ENCODE results near the gene LYPD6.
"Not testable (repeated sequence)": the region's sequence is repeated elsewhere in the genome, so short reads cannot be mapped to it uniquely, and the experiment has no call there.

The LYPD6 gene

DNA sequence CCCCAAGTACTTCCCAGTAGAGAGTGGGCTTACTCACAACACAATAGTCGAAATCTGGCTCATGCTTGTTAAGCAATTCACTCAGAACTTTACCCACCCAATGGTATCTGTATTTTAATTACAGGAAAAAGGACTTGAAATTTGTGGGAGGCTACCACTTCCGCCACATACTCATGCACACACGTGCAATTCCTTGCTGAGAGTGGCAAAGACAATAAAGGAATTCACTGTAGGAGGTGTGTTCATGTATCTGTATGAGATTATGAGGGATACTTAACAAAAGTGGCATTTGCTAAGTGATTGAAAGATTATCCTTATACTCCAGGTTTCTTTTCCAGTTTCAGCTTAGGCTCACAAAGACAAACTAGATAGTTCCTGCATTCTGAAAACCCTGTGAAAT is 14.9 kb upstream of the LYPD6 start:
- Histone ChIP-seq H3K9me3 (ENCODE audit: control insufficient read depth, insufficient read depth, low read length) (no peaks in the 10 kb centered on the region), H3K4me3 (ENCODE audit: low read length) (no peak overlapping the region), H3K36me3 (ENCODE audit: control insufficient read depth, insufficient read depth, low read length) (no peaks in the 10 kb centered on the region), H3K4me1 (ENCODE audit: control insufficient read depth, insufficient read depth, low read length) (peaks cover 5% of the 10 kb centered on the region), H3K27me3 (ENCODE audit: control insufficient read depth, insufficient read depth, low read length) (no peaks in the 10 kb centered on the region), H3K27ac (ENCODE audit: low read length) (no peak overlapping the region)
- no peak for DNase-seq (ENCODE audit: low read depth, low spot score)
- no CpG with 5 or more reads among the region's 3 CpGs for WGBS (ENCODE audit: insufficient coverage, insufficient read length)

DNA sequence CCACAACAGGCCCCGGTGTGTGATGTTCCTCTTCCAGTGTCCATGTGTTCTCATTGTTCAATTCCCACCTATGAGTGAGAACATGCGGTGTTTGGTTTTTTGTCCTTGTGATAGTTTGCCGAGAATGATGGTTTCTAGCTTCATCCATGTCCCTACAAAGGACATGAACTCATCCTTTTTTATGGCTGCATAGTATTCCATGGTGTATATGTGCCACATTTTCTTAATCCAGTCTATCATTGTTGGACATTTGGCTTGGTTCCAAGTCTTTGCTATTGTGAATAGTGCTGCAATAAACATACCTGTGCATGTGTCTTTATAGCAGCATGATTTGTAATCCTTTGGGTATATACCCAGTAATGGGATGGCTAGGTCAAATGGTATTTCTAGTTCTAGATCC is 11.8 kb upstream of the LYPD6 start:
- not testable (repeated sequence) for H3K4me3 ChIP-seq (ENCODE audit: low read length); H3K27ac ChIP-seq (ENCODE audit: low read length); H3K36me3 ChIP-seq (ENCODE audit: control insufficient read depth, insufficient read depth, low read length); H3K27me3 ChIP-seq (ENCODE audit: control insufficient read depth, insufficient read depth, low read length); DNase-seq (ENCODE audit: low read depth, low spot score); H3K4me1 ChIP-seq (ENCODE audit: control insufficient read depth, insufficient read depth, low read length); H3K9me3 ChIP-seq (ENCODE audit: control insufficient read depth, insufficient read depth, low read length)
- no CpG with 5 or more reads among the region's 3 CpGs for WGBS (ENCODE audit: insufficient coverage, insufficient read length)

DNA sequence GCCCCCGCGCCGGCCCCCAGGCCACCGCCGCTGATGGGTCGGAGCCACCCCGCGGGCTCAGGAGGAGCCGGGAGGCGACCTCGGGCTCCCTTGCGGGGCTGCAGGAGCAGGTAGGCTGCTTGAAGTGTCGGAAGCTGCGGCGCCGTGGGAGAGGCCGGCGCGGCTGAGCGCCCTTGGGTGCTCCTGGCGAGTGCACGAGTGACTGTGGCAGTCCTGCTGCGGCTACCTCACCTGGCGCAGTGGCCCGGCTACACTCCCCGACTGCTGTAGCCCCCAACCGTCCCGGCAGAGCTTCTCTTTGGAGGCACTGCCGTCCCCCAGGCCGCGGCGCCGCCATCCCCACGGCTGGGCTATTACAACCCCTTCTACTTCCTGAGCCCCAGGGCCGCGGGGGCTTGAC is 10.0 kb upstream of the LYPD6 start:
- peaks cover 1% of the 10 kb centered on the region for H3K4me1 ChIP-seq (ENCODE audit: control insufficient read depth, insufficient read depth, low read length)
- no peak overlapping the region for H3K27ac ChIP-seq (ENCODE audit: low read length)
- H3K36me3 ChIP-seq (ENCODE audit: control insufficient read depth, insufficient read depth, low read length): no peaks in the 10 kb centered on the region
- DNase-seq (ENCODE audit: low read depth, low spot score): no peak
- no peak overlapping the region for H3K4me3 ChIP-seq (ENCODE audit: low read length)
- WGBS (ENCODE audit: insufficient coverage, insufficient read length): no CpG with 5 or more reads among the region's 36 CpGs
- H3K9me3 ChIP-seq (ENCODE audit: control insufficient read depth, insufficient read depth, low read length): no peaks in the 10 kb centered on the region
- no peaks in the 10 kb centered on the region for H3K27me3 ChIP-seq (ENCODE audit: control insufficient read depth, insufficient read depth, low read length)

DNA sequence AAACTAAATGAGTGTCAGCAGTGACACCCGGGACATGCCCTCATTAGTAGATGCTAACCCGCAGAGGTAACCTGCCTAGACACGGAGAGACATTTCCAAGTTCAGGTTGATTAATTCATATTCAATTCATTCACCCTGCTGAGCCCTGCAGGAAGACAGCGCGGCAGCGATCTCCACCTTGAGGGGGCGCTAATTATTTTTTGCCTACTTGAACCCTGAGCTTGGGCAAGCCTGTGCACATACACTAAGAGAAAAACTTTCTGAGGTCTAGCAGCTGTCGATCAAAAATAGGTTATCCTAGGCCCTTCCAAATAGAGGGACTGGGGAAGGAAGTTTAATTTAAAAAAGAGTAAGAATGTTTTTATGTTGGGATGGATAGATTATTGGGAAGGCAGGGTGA is 1.3 kb upstream of the LYPD6 start:
- WGBS (ENCODE audit: insufficient coverage, insufficient read length): no CpG with 5 or more reads among the region's 8 CpGs
- Histone ChIP-seq H3K27ac (ENCODE audit: low read length) (no peak overlapping the region), H3K9me3 (ENCODE audit: control insufficient read depth, insufficient read depth, low read length) (no peaks in the 10 kb centered on the region), H3K36me3 (ENCODE audit: control insufficient read depth, insufficient read depth, low read length) (no peaks in the 10 kb centered on the region), H3K4me1 (ENCODE audit: control insufficient read depth, insufficient read depth, low read length) (peaks cover 1% of the 10 kb centered on the region; the same call in 1 of the 2 replicates), H3K27me3 (ENCODE audit: control insufficient read depth, insufficient read depth, low read length) (no peaks in the 10 kb centered on the region; the same call in 1 of the 2 replicates), H3K4me3 (ENCODE audit: low read length) (no peak overlapping the region; the same call in 1 of the 2 replicates)
- no peak for DNase-seq (ENCODE audit: low read depth, low spot score)

DNA sequence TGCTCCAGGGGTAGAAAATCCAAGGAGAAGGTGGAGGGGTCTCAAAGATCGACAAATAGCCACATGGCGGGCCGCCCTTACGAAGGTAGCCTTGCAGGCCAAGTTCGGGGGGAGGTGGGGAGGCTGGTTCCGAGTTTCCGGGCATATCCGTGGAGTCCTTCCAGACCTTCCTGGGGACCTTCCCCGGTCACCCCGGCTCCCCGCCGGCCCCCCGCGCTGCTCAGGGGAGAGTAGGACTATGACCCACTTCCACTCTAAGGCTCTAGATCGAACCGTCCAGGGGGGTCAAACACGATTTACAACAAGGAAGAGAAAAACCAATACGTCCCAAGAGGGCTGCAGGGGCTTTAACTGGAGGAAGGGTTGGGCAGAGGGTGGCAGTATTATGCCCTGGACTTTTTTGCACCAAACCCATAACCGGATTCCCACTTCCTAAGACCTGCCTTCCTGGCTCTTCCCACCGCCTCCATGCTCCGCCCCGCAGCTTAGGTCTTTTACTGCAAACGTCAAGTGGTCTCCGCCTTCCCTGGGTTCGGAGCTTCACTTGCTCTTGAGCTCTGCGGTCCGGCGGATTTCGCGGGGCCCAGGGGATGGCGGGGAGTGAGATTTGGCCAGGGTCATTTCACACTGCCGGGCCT is 779 bp upstream of the LYPD6 start:
- Histone ChIP-seq H3K27ac (ENCODE audit: low read length) (no peak overlapping the region), H3K4me3 (ENCODE audit: low read length) (peak overlapping the region; percentile 83)

DNA sequence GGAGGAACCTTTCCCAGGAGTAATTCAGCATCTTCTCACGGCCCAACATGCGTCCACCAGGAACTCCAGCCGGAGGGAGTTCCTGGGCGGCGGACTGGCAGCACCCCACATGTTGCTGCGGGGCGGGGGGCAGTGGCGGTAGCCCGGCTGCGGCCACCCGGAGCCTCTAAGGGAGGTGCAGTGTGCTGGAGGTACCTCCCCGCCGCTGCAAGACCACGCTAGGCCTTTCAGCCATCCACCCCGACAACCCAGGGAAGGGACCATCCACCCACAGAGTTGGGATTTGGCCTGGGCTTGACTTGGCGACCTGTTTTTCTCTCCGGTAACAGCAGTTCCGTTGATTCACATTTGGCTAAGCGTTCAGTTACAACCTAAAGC is 625 bp downstream of the LYPD6 start:
- no peak for DNase-seq (ENCODE audit: low read depth, low spot score)
- Histone ChIP-seq H3K36me3 (ENCODE audit: control insufficient read depth, insufficient read depth, low read length) (no peaks in the 10 kb centered on the region), H3K4me1 (ENCODE audit: control insufficient read depth, insufficient read depth, low read length) (peaks cover 1% of the 10 kb centered on the region; the same call in 1 of the 2 replicates), H3K27me3 (ENCODE audit: control insufficient read depth, insufficient read depth, low read length) (no peaks in the 10 kb centered on the region; the same call in 1 of the 2 replicates), H3K27ac (ENCODE audit: low read length) (no peak overlapping the region), H3K9me3 (ENCODE audit: control insufficient read depth, insufficient read depth, low read length) (no peaks in the 10 kb centered on the region), H3K4me3 (ENCODE audit: low read length) (peak overlapping the region; percentile 83)
- WGBS (ENCODE audit: insufficient coverage, insufficient read length): no CpG with 5 or more reads among the region's 19 CpGs

More for the DNA sequence above, 779 bp upstream of the LYPD6 start:
- no peaks in the 10 kb centered on the region for H3K36me3 ChIP-seq (ENCODE audit: control insufficient read depth, insufficient read depth, low read length)
- WGBS (ENCODE audit: insufficient coverage, insufficient read length): no CpG with 5 or more reads among the region's 32 CpGs
- DNase-seq (ENCODE audit: low read depth, low spot score): no peak
- no peaks in the 10 kb centered on the region; the same call in 1 of the 2 replicates for H3K27me3 ChIP-seq (ENCODE audit: control insufficient read depth, insufficient read depth, low read length)
- peaks cover 1% of the 10 kb centered on the region; the same call in 1 of the 2 replicates for H3K4me1 ChIP-seq (ENCODE audit: control insufficient read depth, insufficient read depth, low read length)
- H3K9me3 ChIP-seq (ENCODE audit: control insufficient read depth, insufficient read depth, low read length): no peaks in the 10 kb centered on the region

DNA sequence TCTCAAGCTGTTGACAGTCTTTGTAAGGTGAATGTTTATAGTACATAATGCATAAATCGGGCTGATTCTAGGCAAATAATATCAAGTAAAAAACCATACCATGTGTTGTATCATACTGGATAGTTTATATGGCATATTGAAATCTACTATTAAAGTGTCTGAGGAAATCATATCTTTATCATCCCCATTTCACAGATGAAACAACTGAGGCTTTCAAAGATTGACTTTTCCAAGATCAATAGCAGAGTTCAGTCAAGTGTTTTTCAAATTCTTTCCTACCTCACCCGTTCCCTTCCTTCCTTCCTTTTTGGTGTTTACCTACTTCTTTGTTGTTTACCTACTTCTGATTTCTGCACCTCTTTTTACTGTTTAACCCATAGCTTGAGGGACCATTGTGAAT is 2.0 kb downstream of the LYPD6 start:
- Histone ChIP-seq H3K4me1 (ENCODE audit: control insufficient read depth, insufficient read depth, low read length) (peaks cover 1% of the 10 kb centered on the region; the same call in 1 of the 2 replicates), H3K9me3 (ENCODE audit: control insufficient read depth, insufficient read depth, low read length) (no peaks in the 10 kb centered on the region), H3K4me3 (ENCODE audit: low read length) (no peak overlapping the region), H3K27me3 (ENCODE audit: control insufficient read depth, insufficient read depth, low read length) (no peaks in the 10 kb centered on the region; the same call in 1 of the 2 replicates), H3K36me3 (ENCODE audit: control insufficient read depth, insufficient read depth, low read length) (no peaks in the 10 kb centered on the region), H3K27ac (ENCODE audit: low read length) (no peak overlapping the region)
- DNase-seq (ENCODE audit: low read depth, low spot score): no peak
- no CpG with 5 or more reads among the region's 2 CpGs for WGBS (ENCODE audit: insufficient coverage, insufficient read length)

DNA sequence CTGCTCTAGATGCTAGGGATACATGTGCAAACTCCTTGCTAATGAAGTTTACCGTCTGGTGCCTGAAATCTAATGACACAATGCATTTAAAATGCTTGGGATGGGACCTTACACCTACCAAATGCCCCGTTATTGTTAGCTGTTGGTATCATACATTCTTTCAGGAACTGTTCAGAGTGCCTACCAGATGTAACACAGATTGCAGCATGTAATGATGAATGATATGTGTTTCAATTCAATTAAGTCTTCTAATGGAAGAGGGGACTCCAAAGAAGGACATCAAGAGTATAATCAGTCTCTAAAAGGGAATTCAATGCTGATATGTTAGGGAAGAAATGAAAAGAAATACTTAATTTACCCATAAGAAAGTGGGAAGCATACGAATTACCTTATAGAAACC is 3.2 kb downstream of the LYPD6 start:
- Histone ChIP-seq H3K4me3 (ENCODE audit: low read length) (no peak overlapping the region), H3K36me3 (ENCODE audit: control insufficient read depth, insufficient read depth, low read length) (no peaks in the 10 kb centered on the region), H3K27ac (ENCODE audit: low read length) (no peak overlapping the region), H3K4me1 (ENCODE audit: control insufficient read depth, insufficient read depth, low read length) (peaks cover 1% of the 10 kb centered on the region; the same call in 1 of the 2 replicates), H3K9me3 (ENCODE audit: control insufficient read depth, insufficient read depth, low read length) (no peaks in the 10 kb centered on the region), H3K27me3 (ENCODE audit: control insufficient read depth, insufficient read depth, low read length) (no peaks in the 10 kb centered on the region; the same call in 1 of the 2 replicates)
- WGBS (ENCODE audit: insufficient coverage, insufficient read length): no CpG with 5 or more reads among the region's 3 CpGs
- DNase-seq (ENCODE audit: low read depth, low spot score): no peak

DNA sequence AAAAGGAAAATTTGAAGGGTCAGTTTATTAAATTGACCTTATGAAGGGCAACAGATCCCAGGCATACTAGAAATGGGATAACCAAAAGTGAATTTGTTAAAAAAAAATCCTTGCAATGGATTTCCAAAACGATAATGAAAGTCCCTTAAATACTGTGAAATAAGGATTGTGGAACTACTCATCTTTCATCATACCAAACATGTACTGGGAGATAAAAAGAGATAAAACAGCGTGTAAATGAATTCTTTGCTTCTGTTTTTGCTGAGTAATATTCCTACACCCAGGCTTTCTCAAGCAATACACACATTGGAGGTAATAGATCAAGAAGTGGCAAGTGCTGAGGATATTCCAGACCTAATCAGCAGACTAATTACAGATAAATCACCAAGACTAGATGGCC is 3.8 kb downstream of the LYPD6 start:
- Histone ChIP-seq H3K36me3 (ENCODE audit: control insufficient read depth, insufficient read depth, low read length) (no peaks in the 10 kb centered on the region), H3K27me3 (ENCODE audit: control insufficient read depth, insufficient read depth, low read length) (no peaks in the 10 kb centered on the region; the same call in 1 of the 2 replicates), H3K9me3 (ENCODE audit: control insufficient read depth, insufficient read depth, low read length) (no peaks in the 10 kb centered on the region), H3K27ac (ENCODE audit: low read length) (no peak overlapping the region), H3K4me1 (ENCODE audit: control insufficient read depth, insufficient read depth, low read length) (no peaks in the 10 kb centered on the region; the same call in 1 of the 2 replicates), H3K4me3 (ENCODE audit: low read length) (no peak overlapping the region)
- no peak for DNase-seq (ENCODE audit: low read depth, low spot score)
- no CpG with 5 or more reads among the region's 2 CpGs for WGBS (ENCODE audit: insufficient coverage, insufficient read length)

DNA sequence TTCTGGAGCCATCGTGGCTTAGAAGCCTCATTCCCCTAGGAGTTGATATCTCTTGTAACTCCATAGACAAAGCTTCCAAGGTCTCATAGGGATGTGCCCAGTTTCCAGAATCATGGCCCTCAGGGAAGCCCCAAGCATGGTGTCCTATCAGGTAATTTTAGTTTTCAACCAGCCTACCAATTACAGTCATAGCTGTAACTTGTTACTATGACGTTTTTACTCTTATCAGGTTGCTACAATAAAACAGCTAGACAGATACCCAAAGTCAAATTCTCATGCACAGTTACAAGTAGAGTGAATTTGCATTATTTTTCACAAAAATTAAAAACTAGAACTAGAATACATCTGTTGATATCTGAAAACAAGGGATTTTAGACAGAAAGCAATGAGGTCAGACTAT is 8.9 kb downstream of the LYPD6 start:
- Histone ChIP-seq H3K27me3 (ENCODE audit: control insufficient read depth, insufficient read depth, low read length) (no peaks in the 10 kb centered on the region), H3K36me3 (ENCODE audit: control insufficient read depth, insufficient read depth, low read length) (no peaks in the 10 kb centered on the region), H3K9me3 (ENCODE audit: control insufficient read depth, insufficient read depth, low read length) (no peaks in the 10 kb centered on the region), H3K27ac (ENCODE audit: low read length) (no peak overlapping the region), H3K4me1 (ENCODE audit: control insufficient read depth, insufficient read depth, low read length) (no peaks in the 10 kb centered on the region), H3K4me3 (ENCODE audit: low read length) (no peak overlapping the region)
- no peak for DNase-seq (ENCODE audit: low read depth, low spot score)
- WGBS (ENCODE audit: insufficient coverage, insufficient read length): no CpG with 5 or more reads among the region's 2 CpGs

DNA sequence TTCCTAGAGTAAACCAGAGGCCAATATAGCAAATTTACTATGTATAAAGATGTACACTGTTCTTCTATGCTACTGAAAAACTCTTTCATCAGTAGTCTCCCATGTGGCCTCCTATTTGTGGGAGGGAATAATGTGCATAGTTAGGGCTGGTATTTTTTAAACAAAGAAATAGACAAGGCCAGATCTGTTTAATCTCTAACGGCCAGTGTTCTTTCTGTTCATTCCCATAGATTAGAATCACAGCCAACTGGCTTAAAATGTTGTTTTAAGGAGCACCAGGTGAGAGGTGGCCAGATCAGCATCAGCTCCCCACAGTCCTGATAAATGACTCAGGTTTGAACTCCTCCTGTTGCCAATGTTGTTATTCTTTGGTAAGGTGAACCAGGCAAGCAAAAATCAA is 12.1 kb downstream of the LYPD6 start:
- H3K4me1 ChIP-seq (ENCODE audit: control insufficient read depth, insufficient read depth, low read length): no peaks in the 10 kb centered on the region
- WGBS (ENCODE audit: insufficient coverage, insufficient read length): no CpG with 5 or more reads among the region's 1 CpG

More for the DNA sequence above, 12.1 kb downstream of the LYPD6 start:
- no peak for DNase-seq (ENCODE audit: low read depth, low spot score)
- no peak overlapping the region for H3K27ac ChIP-seq (ENCODE audit: low read length)
- no peaks in the 10 kb centered on the region for H3K36me3 ChIP-seq (ENCODE audit: control insufficient read depth, insufficient read depth, low read length)
- no peak overlapping the region for H3K4me3 ChIP-seq (ENCODE audit: low read length)
- no peaks in the 10 kb centered on the region for H3K9me3 ChIP-seq (ENCODE audit: control insufficient read depth, insufficient read depth, low read length)
- no peaks in the 10 kb centered on the region for H3K27me3 ChIP-seq (ENCODE audit: control insufficient read depth, insufficient read depth, low read length)
